HepG2 (cell line): Measurements from ENCODE around the gene TPD52L2. TPM values are rescaled to one million over a fixed set of nuclear protein-coding genes. Genes with fewer than 3 reads are reported as not detected.

Experiments used
- ARNT2 ChIP-seq: sonication (generic); formaldehyde crosslinking; IDR thresholded peaks from 2 replicates; pipeline ENCODE4 v1.8.0; 2022; ENCODE audit warnings: mild to moderate bottlenecking, low read depth, missing genetic modification reagents, moderate library complexity
- BCL6 ChIP-seq: IDR thresholded peaks from 2 replicates; pipeline ENCODE4 v1.6.1; 2016; ENCODE audit warnings: missing genetic modification reagents, missing compliant biosample characterization
- CC2D1A ChIP-seq: sonication (generic); formaldehyde crosslinking; IDR thresholded peaks from 2 replicates; pipeline ENCODE4 v1.8.1; 2023; ENCODE audit warnings: mild to moderate bottlenecking, missing genetic modification reagents
- FOXA1 ChIP-seq, 2 experiments: fragments of 450-650 bp in 1 of 2; sonication (generic) in 1 of 2; formaldehyde crosslinking in 1 of 2; IDR thresholded peaks; 2 replicates each; pipeline versions ENCODE4 v1.4.0 to v1.6.1; 2016 to 2020; ENCODE audit warnings: missing genetic modification reagents in 1 of 2
- KDM2A ChIP-seq: sonication (generic); formaldehyde crosslinking; IDR thresholded peaks from 2 replicates; pipeline ENCODE4 v1.4.0; 2020; ENCODE audit warnings: low read depth, missing genetic modification reagents, borderline replicate concordance
- NR2F2 ChIP-seq: IDR thresholded peaks from 2 replicates; pipeline ENCODE4 v1.6.1; 2012; ENCODE audit warnings: low read depth, inconsistent platforms, borderline replicate concordance
- PAX8 ChIP-seq: sonication (generic); formaldehyde crosslinking; IDR thresholded peaks from 2 replicates; pipeline ENCODE4 v1.8.0; 2022; ENCODE audit warnings: mild to moderate bottlenecking, missing genetic modification reagents, borderline replicate concordance
- POLR2AphosphoS2 ChIP-seq: IDR thresholded peaks from 2 replicates; pipeline ENCODE4 v1.6.1; 2011; ENCODE audit warnings: low read depth, low read length, improper control_type of control experiment
- PRPF4 ChIP-seq: fragments of 200-400 bp; formaldehyde crosslinking; IDR thresholded peaks from 2 replicates; pipeline ENCODE4 v1.6.1; 2016; ENCODE audit warnings: low read length, low read depth; ENCODE audit not compliant: poor library complexity, severe bottlenecking
- RBFOX2 ChIP-seq: fragments of 200-400 bp; formaldehyde crosslinking; IDR thresholded peaks from 2 replicates; pipeline ENCODE4 v1.6.1; 2017; ENCODE audit warnings: low read depth, mild to moderate bottlenecking, low read length
- SALL2 ChIP-seq: sonication (generic); formaldehyde crosslinking; IDR thresholded peaks from 2 replicates; pipeline ENCODE4 v1.8.1; 2023; ENCODE audit warnings: mild to moderate bottlenecking, missing genetic modification reagents, inconsistent platforms
- SMAD3 ChIP-seq: sonication (generic); formaldehyde crosslinking; IDR thresholded peaks from 2 replicates; pipeline ENCODE4 v1.4.0; 2020; ENCODE audit warnings: missing genetic modification reagents
- TCF12 ChIP-seq, 2 experiments: fragments of 450-650 bp in 1 of 2; sonication (generic) in 1 of 2; formaldehyde crosslinking in 1 of 2; IDR thresholded peaks; 2 replicates each; pipeline versions ENCODE4 v1.6.1 to v1.8.0; 2017 to 2022; ENCODE audit warnings: antibody characterized with exemption in 1 of 2, mild to moderate bottlenecking in 1 of 2, missing genetic modification reagents in 1 of 2, moderate library complexity in 1 of 2
- TOPORS ChIP-seq: sonication (generic); formaldehyde crosslinking; IDR thresholded peaks from 2 replicates; pipeline ENCODE4 v1.8.0; 2023; ENCODE audit warnings: mild to moderate bottlenecking, missing genetic modification reagents
- TSC22D2 ChIP-seq: sonication (generic); formaldehyde crosslinking; IDR thresholded peaks from 2 replicates; pipeline ENCODE4 v1.5.1; 2020; ENCODE audit warnings: missing genetic modification reagents, mild to moderate bottlenecking, borderline replicate concordance
- XRCC5 ChIP-seq: fragments of 200-400 bp; formaldehyde crosslinking; optimal IDR thresholded peaks from 2 replicates; pipeline ENCODE3; 2017; ENCODE audit warnings: mild to moderate bottlenecking, low read length
- ZEB1 ChIP-seq: IDR thresholded peaks from 2 replicates; pipeline ENCODE4 v1.6.1; 2012; ENCODE audit warnings: mild to moderate bottlenecking, low read depth, inconsistent platforms; ENCODE audit not compliant: insufficient replicate concordance
- ZNF263 ChIP-seq: sonication (generic); formaldehyde crosslinking; IDR thresholded peaks from 2 replicates; pipeline ENCODE4 v1.4.0; 2020; ENCODE audit warnings: missing genetic modification reagents
- ZNF333 ChIP-seq: sonication (generic); formaldehyde crosslinking; IDR thresholded peaks from 2 replicates; pipeline ENCODE4 v1.4.0; 2020; ENCODE audit warnings: mild to moderate bottlenecking, missing genetic modification reagents, borderline replicate concordance
- ZNF468 ChIP-seq: sonication (generic); formaldehyde crosslinking; IDR thresholded peaks from 2 replicates; pipeline ENCODE4 v1.8.0; 2022; ENCODE audit warnings: mild to moderate bottlenecking, moderate library complexity, missing genetic modification reagents
- ZNF543 ChIP-seq: sonication (generic); formaldehyde crosslinking; IDR thresholded peaks from 2 replicates; pipeline ENCODE4 v1.4.0; 2020; ENCODE audit warnings: mild to moderate bottlenecking, missing genetic modification reagents
- ZNF572 ChIP-seq: sonication (generic); formaldehyde crosslinking; IDR thresholded peaks from 2 replicates; pipeline ENCODE4 v1.5.1; 2020; ENCODE audit warnings: mild to moderate bottlenecking, missing genetic modification reagents
- ZNF598 ChIP-seq: sonication (generic); formaldehyde crosslinking; IDR thresholded peaks from 2 replicates; pipeline ENCODE4 v1.5.1; 2020; ENCODE audit warnings: mild to moderate bottlenecking, missing genetic modification reagents, borderline replicate concordance
- polyA plus RNA-seq, 8 experiments: library from polyadenylated mRNA; depleted of rRNA in 3 of 8; stranded (reverse) in 7 of 8; unstranded in 1 of 8; fragments of >200 nt; fragmentation: Illumina TruSeq in 4 of 8; extraction: Trizol in 4 of 8; gene quantifications; 2 replicates each; pipeline versions ENCODE4 v1.2.1 to v1.2.3, GENCODE V29; 2011 to 2016; ENCODE audit warnings: low read depth in 4 of 8, missing spikeins in 1 of 8, mixed read lengths in 1 of 8; ENCODE audit not compliant: insufficient read depth in 1 of 8
- total RNA-seq, 5 experiments: library from RNA; depleted of rRNA; stranded (reverse); fragments of >200 nt; fragmentation: Illumina TruSeq; extraction: Trizol; gene quantifications; 2 replicates each; pipeline ENCODE4 v1.2.3, GENCODE V29; 2016; ENCODE audit warnings: low read depth in 1 of 5
- TF ChIP-seq, protein P1 (sequence below): sonication (generic); formaldehyde crosslinking; IDR thresholded peaks from 2 replicates; pipeline ENCODE4 v1.4.0; 2020; ENCODE audit warnings: mild to moderate bottlenecking, missing genetic modification reagents, borderline replicate concordance
- TF ChIP-seq, protein P2 (sequence below): IDR thresholded peaks from 2 replicates; pipeline ENCODE4 v1.6.1; 2016; ENCODE audit warnings: low read depth, control low read depth
- TF ChIP-seq, protein P3 (sequence below): IDR thresholded peaks from 2 replicates; pipeline ENCODE4 v1.6.1; 2016

TPD52L2 gene
- total and polyA plus RNA-seq, 2 of the 13 experiments (the other 11 are each of a cell fraction or from before 2014, with no cell fraction given), result 156 to 184 TPM

DNA sequence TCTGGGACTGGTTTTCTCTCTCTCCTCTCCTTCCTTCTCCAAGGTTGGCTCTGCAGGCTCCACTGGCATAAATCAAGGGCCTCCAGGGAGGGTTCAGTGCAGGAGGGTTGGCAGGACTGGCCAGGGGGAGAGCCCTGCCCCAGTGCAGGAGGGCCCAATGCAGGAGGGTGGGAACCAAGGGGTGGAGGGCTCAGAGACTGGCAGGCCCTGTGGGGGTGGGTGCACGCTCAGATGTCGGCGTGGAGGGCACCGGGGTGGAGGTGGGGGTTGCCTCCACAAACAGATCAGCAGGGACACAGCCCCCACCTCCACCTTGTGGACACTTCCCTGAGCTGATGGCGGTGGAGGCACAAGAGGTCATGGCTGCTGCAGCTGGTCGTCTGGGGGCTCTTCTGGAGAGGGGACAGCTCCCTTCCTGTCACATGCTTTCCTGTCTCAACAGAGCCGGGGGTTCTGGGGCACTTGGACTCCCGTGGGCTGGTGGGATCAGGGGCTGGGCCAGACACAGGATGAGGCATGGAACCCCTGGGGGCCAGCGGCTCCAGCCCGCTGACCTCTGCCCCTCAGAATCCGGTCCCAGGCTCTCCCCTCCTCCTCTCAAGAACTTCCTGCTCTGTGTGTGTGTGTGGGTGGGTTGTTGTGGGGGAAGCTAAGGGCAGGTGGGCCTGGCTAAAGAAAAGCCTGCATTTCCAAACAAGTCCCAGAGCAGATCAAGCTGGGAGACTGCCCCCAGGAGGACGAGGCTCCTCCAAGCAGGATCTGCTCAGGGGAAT is 6.5 kb upstream of the TPD52L2 start (continued):
- TF ChIP-seq ZEB1 (peak; percentile 59), TOPORS (CRISPR knock-in tag) (peak; percentile 85), ZNF263 (CRISPR knock-in tag) (0 out of 2 replicates have a peak, but pooled peaks have one; percentile 38), ARNT2 (CRISPR knock-in tag) (no peak; the same call in 1 of the 2 replicates), FOXA1 (IDR thresholded peaks at IDR 0.05) (no peak), FOXA1 (CRISPR knock-in tag; IDR thresholded peaks at IDR 0.05) (peak; percentile 76), ZNF598 (0 out of 2 replicates have a peak, but pooled peaks have one; percentile 14), PRPF4 (no peak), ZNF572 (CRISPR knock-in tag) (peak; percentile 98), ZNF468 (CRISPR knock-in tag) (no peak), NR2F2 (peak; percentile 80), SMAD3 (CRISPR knock-in tag) (no peak), RBFOX2 (peak; percentile 42; the same call in 1 of the 2 replicates), XRCC5 (peak; percentile 36), ZNF333 (CRISPR knock-in tag) (no peak), POLR2AphosphoS2 (no peak), SALL2 (CRISPR knock-in tag) (peak; percentile 62; the same call in 1 of the 2 replicates), ZNF543 (CRISPR knock-in tag) (no peak), BCL6 (CRISPR knock-in tag) (peak; percentile 37; the same call in 1 of the 2 replicates), TSC22D2 (CRISPR knock-in tag) (no peak), PAX8 (CRISPR knock-in tag) (no peak), KDM2A (CRISPR knock-in tag) (peak; percentile 90), CC2D1A (CRISPR knock-in tag) (peak; percentile 93), TCF12 (IDR thresholded peaks at IDR 0.05) (no peak), TCF12 (CRISPR knock-in tag; IDR thresholded peaks at IDR 0.05) (no peak)
- TF ChIP-seq, protein P1, sequence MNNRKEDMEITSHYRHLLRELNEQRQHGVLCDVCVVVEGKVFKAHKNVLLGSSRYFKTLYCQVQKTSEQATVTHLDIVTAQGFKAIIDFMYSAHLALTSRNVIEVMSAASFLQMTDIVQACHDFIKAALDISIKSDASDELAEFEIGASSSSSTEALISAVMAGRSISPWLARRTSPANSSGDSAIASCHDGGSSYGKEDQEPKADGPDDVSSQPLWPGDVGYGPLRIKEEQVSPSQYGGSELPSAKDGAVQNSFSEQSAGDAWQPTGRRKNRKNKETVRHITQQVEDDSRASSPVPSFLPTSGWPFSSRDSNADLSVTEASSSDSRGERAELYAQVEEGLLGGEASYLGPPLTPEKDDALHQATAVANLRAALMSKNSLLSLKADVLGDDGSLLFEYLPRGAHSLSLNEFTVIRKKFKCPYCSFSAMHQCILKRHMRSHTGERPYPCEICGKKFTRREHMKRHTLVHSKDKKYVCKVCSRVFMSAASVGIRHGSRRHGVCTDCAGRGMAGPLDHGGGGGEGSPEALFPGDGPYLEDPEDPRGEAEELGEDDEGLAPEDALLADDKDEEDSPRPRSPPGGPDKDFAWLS, result 0 out of 2 replicates have a peak, but pooled peaks have one; percentile 13
- TF ChIP-seq, protein P2, sequence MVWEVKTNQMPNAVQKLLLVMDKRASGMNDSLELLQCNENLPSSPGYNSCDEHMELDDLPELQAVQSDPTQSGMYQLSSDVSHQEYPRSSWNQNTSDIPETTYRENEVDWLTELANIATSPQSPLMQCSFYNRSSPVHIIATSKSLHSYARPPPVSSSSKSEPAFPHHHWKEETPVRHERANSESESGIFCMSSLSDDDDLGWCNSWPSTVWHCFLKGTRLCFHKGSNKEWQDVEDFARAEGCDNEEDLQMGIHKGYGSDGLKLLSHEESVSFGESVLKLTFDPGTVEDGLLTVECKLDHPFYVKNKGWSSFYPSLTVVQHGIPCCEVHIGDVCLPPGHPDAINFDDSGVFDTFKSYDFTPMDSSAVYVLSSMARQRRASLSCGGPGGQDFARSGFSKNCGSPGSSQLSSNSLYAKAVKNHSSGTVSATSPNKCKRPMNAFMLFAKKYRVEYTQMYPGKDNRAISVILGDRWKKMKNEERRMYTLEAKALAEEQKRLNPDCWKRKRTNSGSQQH (CRISPR knock-in tag), result no peak
- TF ChIP-seq, protein P3, sequence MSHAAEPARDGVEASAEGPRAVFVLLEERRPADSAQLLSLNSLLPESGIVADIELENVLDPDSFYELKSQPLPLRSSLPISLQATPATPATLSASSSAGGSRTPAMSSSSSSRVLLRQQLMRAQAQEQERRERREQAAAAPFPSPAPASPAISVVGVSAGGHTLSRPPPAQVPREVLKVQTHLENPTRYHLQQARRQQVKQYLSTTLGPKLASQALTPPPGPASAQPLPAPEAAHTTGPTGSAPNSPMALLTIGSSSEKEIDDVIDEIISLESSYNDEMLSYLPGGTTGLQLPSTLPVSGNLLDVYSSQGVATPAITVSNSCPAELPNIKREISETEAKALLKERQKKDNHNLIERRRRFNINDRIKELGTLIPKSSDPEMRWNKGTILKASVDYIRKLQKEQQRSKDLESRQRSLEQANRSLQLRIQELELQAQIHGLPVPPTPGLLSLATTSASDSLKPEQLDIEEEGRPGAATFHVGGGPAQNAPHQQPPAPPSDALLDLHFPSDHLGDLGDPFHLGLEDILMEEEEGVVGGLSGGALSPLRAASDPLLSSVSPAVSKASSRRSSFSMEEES (CRISPR knock-in tag), result peak; percentile 90
